IMR-90 (cell line): ENCODE measurements around the gene ADGRG3. TPM values are rescaled to one million over a fixed set of nuclear protein-coding genes. Genes with fewer than 3 reads are reported as not detected.
A peak's percentile ranks its signal among the peaks of the same experiment; 100 is the strongest.

Experiments
- ATAC-seq: fragments of 200-7000 bp; cut with Tn5 transposase; 2 replicates; pipeline ENCODE4 v1.9.1; 2020; ENCODE audit warnings: low read depth, mild to moderate bottlenecking, moderate library complexity
- BruUV-seq: library from RNA; stranded (reverse); fragments of 400-500 nt; replicated peaks from 2 replicates; lab custom pipeline; 2021; lab: Mats Ljungman, UMichigan
- CTCF ChIA-PET: fragments of 300-600 bp; formaldehyde crosslinking; extraction: SDS; loops from one replicate; lab custom pipeline; 2021; ENCODE audit warnings: antibody characterized with exemption; lab: Yijun Ruan, JAX
- POLR2A ChIA-PET: fragments of 300-600 bp; sonication (Branson Sonifier 250); formaldehyde crosslinking; loops from one replicate; lab custom pipeline; 2022; ENCODE audit warnings: antibody characterized with exemption; ENCODE audit not compliant: unreplicated experiment; lab: Charles Lee
- DNase-seq: peaks from one replicate; pipeline ENCODE4 v3.0.0; 2013
- H2AFZ ChIP-seq: replicated peaks from 2 replicates; pipeline ENCODE3; 2013; ENCODE audit warnings: low read length, mild to moderate bottlenecking; ENCODE audit not compliant: poor library complexity
- H2AK5ac ChIP-seq: 2 replicates; pipeline ENCODE4 v1.6.1; 2013; ENCODE audit warnings: low read depth, low read length, inconsistent platforms
- H2AK9ac ChIP-seq: replicated peaks from 2 replicates; pipeline ENCODE3; 2013; ENCODE audit warnings: mild to moderate bottlenecking, low read depth, low read length, moderate library complexity; ENCODE audit not compliant: poor library complexity
- H2BK120ac ChIP-seq: 2 replicates; pipeline ENCODE4 v1.6.1; 2013; ENCODE audit warnings: low read depth, low read length, inconsistent platforms
- H2BK15ac ChIP-seq: 3 replicates; pipeline ENCODE4 v1.6.1; 2013; ENCODE audit warnings: low read depth, low read length, inconsistent platforms
- H2BK20ac ChIP-seq: 2 replicates; pipeline ENCODE4 v1.6.1; 2013; ENCODE audit warnings: low read depth, mild to moderate bottlenecking, inconsistent platforms, low read length, moderate library complexity
- H2BK5ac ChIP-seq: 2 replicates; pipeline ENCODE4 v1.6.1; 2013; ENCODE audit warnings: mild to moderate bottlenecking, low read depth, low read length, inconsistent platforms; ENCODE audit not compliant: poor library complexity, severe bottlenecking
- H3K14ac ChIP-seq: replicated peaks from 2 replicates; pipeline ENCODE4 v1.6.1; 2013; ENCODE audit warnings: low read depth, low read length, inconsistent platforms
- H3K18ac ChIP-seq: 2 replicates; pipeline ENCODE4 v1.6.1; 2013; ENCODE audit warnings: low read depth, low read length, control low read depth
- H3K23ac ChIP-seq: 2 replicates; pipeline ENCODE4 v1.6.1; 2013; ENCODE audit warnings: low read depth, low read length, inconsistent platforms
- H3K27ac ChIP-seq: 2 replicates; pipeline ENCODE4 v1.5.1; 2013; ENCODE audit warnings: mild to moderate bottlenecking, control low read depth, low read length; ENCODE audit not compliant: insufficient read depth
- H3K27me3 ChIP-seq: 2 replicates; pipeline ENCODE4 v1.6.1; 2013; ENCODE audit warnings: low read length; ENCODE audit not compliant: control insufficient read depth, insufficient read depth
- H3K36me3 ChIP-seq: 2 replicates; pipeline ENCODE4 v1.6.1; 2013; ENCODE audit warnings: low read length, mixed read lengths; ENCODE audit not compliant: control insufficient read depth, insufficient read depth
- H3K4ac ChIP-seq: 2 replicates; pipeline ENCODE4 v1.6.1; 2013; ENCODE audit warnings: low read depth, low read length, inconsistent platforms
- H3K4me1 ChIP-seq: 2 replicates; pipeline ENCODE4 v1.6.1; 2013; ENCODE audit warnings: low read length, mixed read lengths; ENCODE audit not compliant: control insufficient read depth, insufficient read depth
- H3K4me2 ChIP-seq: 2 replicates; pipeline ENCODE4 v1.6.1; 2013; ENCODE audit warnings: low read depth, mild to moderate bottlenecking, control low read depth, low read length, moderate library complexity
- H3K4me3 ChIP-seq: 2 replicates; pipeline ENCODE4 v1.5.1; 2013; ENCODE audit warnings: low read depth, mild to moderate bottlenecking, control low read depth, low read length, moderate library complexity; ENCODE audit not compliant: insufficient read depth
- H3K56ac ChIP-seq: 2 replicates; pipeline ENCODE4 v1.6.1; 2013; ENCODE audit warnings: low read length, inconsistent platforms; ENCODE audit not compliant: insufficient read depth; ENCODE audit errors: extremely low read depth
- H3K79me1 ChIP-seq, 2 experiments: 2 replicates each; pipeline ENCODE4 v1.6.1; 2013; ENCODE audit warnings: low read length in 2 of 2, inconsistent platforms in 1 of 2, low read depth in 1 of 2
- H3K9ac ChIP-seq: 2 replicates; pipeline ENCODE4 v1.6.1; 2013; ENCODE audit warnings: low read depth, low read length, control low read depth
- H3K9me1 ChIP-seq: 2 replicates; pipeline ENCODE4 v1.6.1; 2013; ENCODE audit warnings: low read length, inconsistent platforms; ENCODE audit not compliant: insufficient read depth
- H3K9me3 ChIP-seq: 2 replicates; pipeline ENCODE4 v1.6.1; 2013; ENCODE audit warnings: low read length; ENCODE audit not compliant: control insufficient read depth, insufficient read depth
- H4K20me1 ChIP-seq: 2 replicates; pipeline ENCODE4 v1.6.1; 2013; ENCODE audit warnings: low read length, inconsistent platforms; ENCODE audit not compliant: insufficient read depth
- H4K5ac ChIP-seq: 2 replicates; pipeline ENCODE4 v1.6.1; 2013; ENCODE audit warnings: mild to moderate bottlenecking, low read depth, low read length, control low read depth
- H4K8ac ChIP-seq, 2 experiments: 2 replicates each; pipeline ENCODE4 v1.6.1; 2013; ENCODE audit warnings: low read depth in 2 of 2, low read length in 2 of 2, control low read depth in 1 of 2, inconsistent platforms in 1 of 2
- H4K91ac ChIP-seq: 2 replicates; pipeline ENCODE4 v1.6.1; 2013; ENCODE audit warnings: low read depth, low read length, inconsistent platforms; ENCODE audit not compliant: insufficient read depth
- CHD1 ChIP-seq: IDR thresholded peaks from 2 replicates; pipeline ENCODE4 v1.6.1; 2012; ENCODE audit warnings: low read depth, low read length, improper control_type of control experiment
- FOS ChIP-seq: fragments of 150-350 bp; IDR thresholded peaks from 2 replicates; pipeline ENCODE4 v1.6.1; 2016; ENCODE audit warnings: low read depth, low read length
- MAFK ChIP-seq: IDR thresholded peaks from 2 replicates; pipeline ENCODE4 v1.6.1; 2012; ENCODE audit warnings: low read depth, low read length, improper control_type of control experiment
- MAZ ChIP-seq: IDR thresholded peaks from 2 replicates; pipeline ENCODE4 v1.6.1; 2012; ENCODE audit warnings: low read depth, mild to moderate bottlenecking, low read length, improper control_type of control experiment, moderate library complexity, borderline replicate concordance
- NFE2L2 ChIP-seq: fragments of 150-350 bp; IDR thresholded peaks from 2 replicates; pipeline ENCODE4 v1.6.1; 2016; ENCODE audit warnings: low read depth, mild to moderate bottlenecking, low read length
- WGBS, 2 experiments: methylation state at CpG; one replicate each; pipeline versions ENCODE4 v1.1.5 to v1.1.7; 2013; ENCODE audit warnings: missing lambda C conversion rate in 2 of 2; ENCODE audit not compliant: insufficient read length in 1 of 2; ENCODE audit errors: extremely low coverage in 2 of 2; 5-methylcytosine and 5-hydroxymethylcytosine counted together
- dilution Hi-C: fragments of 300-500 bp; cut with HindIII; formaldehyde crosslinking; loops from one replicate; pipeline ENCODE4 v1.14.3; 2018; ENCODE audit warnings: low sequenced_read_pairs; ENCODE audit not compliant: unreplicated experiment
- in situ Hi-C: fragments of 300-500 bp; cut with MboI; formaldehyde crosslinking; loops from 3 replicates; pipeline ENCODE4 v1.14.3; 2019; ENCODE audit warnings: low sequenced_read_pairs, inconsistent platforms, mixed read lengths
- intact Hi-C: fragments of 100-400 bp; cut with micrococcal nuclease; formaldehyde crosslinking; loops from 2 replicates; pipeline ENCODE4 v1.10.0; 2022
- polyA plus RNA-seq, 3 experiments: library from polyadenylated mRNA; depleted of rRNA; stranded (reverse); fragments of >200 nt; gene quantifications; 2 replicates each; pipeline ENCODE4 v1.2.3, GENCODE V29; 2012; ENCODE audit warnings: low replicate concordance in 1 of 3
- total RNA-seq: library from RNA; depleted of rRNA; stranded (reverse); fragments of >200 nt; gene quantifications from 2 replicates; pipeline ENCODE4 v1.2.3, GENCODE V29; 2012

ADGRG3 gene
- total and polyA plus RNA-seq, 2 of the 4 experiments (the other 2 are of a cell fraction) = not detected

DNA sequence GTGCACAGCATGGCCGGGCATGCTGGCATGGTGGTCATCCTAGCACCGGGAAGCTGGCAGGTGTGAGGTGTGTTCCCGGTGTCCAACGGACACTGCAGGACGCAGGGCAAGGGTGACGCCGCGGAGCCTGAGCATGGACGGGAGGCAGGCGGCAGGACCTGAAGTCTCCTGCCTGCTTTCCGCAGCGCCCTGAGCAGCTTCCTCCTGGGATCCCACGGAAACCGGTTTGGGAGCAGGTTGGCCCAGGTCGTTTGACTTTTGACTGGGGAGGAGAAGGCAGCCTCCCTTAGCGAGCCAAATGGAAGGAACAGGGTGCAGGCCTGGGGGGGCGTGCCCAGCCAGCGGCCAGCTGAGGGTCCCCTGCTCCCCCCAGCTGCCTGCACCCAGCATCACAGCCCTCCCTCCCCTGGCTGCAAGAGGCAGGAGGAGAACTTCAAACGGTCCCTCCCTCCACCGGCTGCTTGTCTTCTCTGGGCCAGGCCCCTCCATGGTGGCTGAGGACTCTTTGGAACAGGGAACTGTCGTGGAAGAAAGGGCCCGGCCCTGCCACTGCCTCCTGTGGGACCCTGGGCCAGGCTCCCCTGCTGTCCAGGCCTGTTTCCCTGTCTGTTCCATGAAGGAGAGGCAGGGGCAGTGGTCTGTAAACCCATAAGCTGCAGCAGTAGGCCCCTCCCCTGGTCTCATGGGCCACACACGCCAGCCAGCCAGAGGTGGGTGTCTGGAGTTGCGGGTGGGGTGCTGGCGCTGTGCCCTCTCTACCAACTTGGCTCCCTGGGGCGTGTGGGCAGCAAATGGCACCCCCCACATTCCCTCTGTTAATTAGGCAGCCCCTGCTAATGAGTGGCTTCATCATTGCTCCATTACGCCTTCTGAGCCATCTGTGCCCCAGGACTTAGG, 47.5 kb upstream of the ADGRG3 start:
- H3K27ac ChIP-seq = no peak overlapping the region
- no peak overlapping the region for H4K8ac ChIP-seq
- H3K27me3 ChIP-seq = no peaks in the 10 kb centered on the region
- no peak overlapping the region for H2BK120ac ChIP-seq
- no peak overlapping the region for H2BK15ac ChIP-seq
- H3K4me1 ChIP-seq = peaks cover 19% of the 10 kb centered on the region
- POLR2A ChIA-PET = no interaction called here
- in situ Hi-C loops (no loop called here), dilution Hi-C loops (no loop called here), intact Hi-C loops (no loop called here)
- H2BK5ac ChIP-seq = no peak overlapping the region
- TF ChIP-seq MAFK = no peak
- no peak for TF ChIP-seq NFE2L2
- no peak for TF ChIP-seq MAZ
- no peak for TF ChIP-seq CHD1
- TF ChIP-seq FOS = no peak
- CTCF ChIA-PET = interaction anchor here (0.6 kb wide), 1 partner anchor 9 kb away, joined by 4 read pairs; no protein-coding TSS in a partner anchor
- H2AK9ac ChIP-seq = no peak overlapping the region
- H3K36me3 ChIP-seq = no peaks in the 10 kb centered on the region
- H3K56ac ChIP-seq = no peak overlapping the region
- WGBS, 2 experiments = 76% methylated on average over 17 of the region's 27 CpGs; no CpG with 5 or more reads in 1 of the 2 experiments
- peak overlapping the region; percentile 45 for H2AFZ ChIP-seq
- no peak overlapping the region for H4K91ac ChIP-seq
- H3K4me3 ChIP-seq = no peak overlapping the region
- H4K5ac ChIP-seq = no peak overlapping the region
- ATAC-seq = no peak
- no peak overlapping the region for H3K14ac ChIP-seq
- no peak overlapping the region for H2AK5ac ChIP-seq
- H3K4me2 ChIP-seq = no peak overlapping the region
- H3K4ac ChIP-seq = no peak overlapping the region
- no TSS peak for BruUV-seq
- H4K20me1 ChIP-seq = no peaks in the 10 kb centered on the region
- H3K18ac ChIP-seq = no peak overlapping the region
- no peak overlapping the region for H3K23ac ChIP-seq
- DNase-seq = no peak
- H3K9me1 ChIP-seq = 0 out of 2 replicates have a peak, but pooled peaks cover 4% of the 10 kb centered on the region
- H2BK20ac ChIP-seq = no peak overlapping the region
- H3K9ac ChIP-seq = no peak overlapping the region
- H3K79me1 ChIP-seq = no peaks in the 10 kb centered on the region
- no peaks in the 10 kb centered on the region for H3K9me3 ChIP-seq
